HL-60 (cell line): ENCODE data around the gene EGFL7.

Source experiments
- DNase-seq, 2 experiments: peaks; one replicate each; pipeline ENCODE4 v3.0.0-alpha.2; 2010 to 2020; ENCODE audit warnings: low read depth in 1 of 2, low spot score in 1 of 2
- H3K27ac ChIP-seq: fragments of 250-450 bp; sonication (Bioruptor Pico); replicated peaks from 2 replicates; pipeline ENCODE4 v1.5.1; 2020; ENCODE audit warnings: mild to moderate bottlenecking, moderate library complexity
- H3K27me3 ChIP-seq: fragments of 250-450 bp; sonication (Bioruptor Pico); 2 replicates; pipeline ENCODE4 v1.5.1; 2021; ENCODE audit warnings: mild to moderate bottlenecking, moderate library complexity; ENCODE audit not compliant: insufficient read depth, poor library complexity, severe bottlenecking
- H3K4me3 ChIP-seq: replicated peaks from 2 replicates; pipeline ENCODE4 v1.5.1; 2011; ENCODE audit warnings: mild to moderate bottlenecking, control low read depth, low read length; ENCODE audit not compliant: insufficient read depth
- CTCF ChIP-seq: IDR thresholded peaks from one replicate; pipeline ENCODE4 v1.5.1; 2011; ENCODE audit warnings: low read length, control low read depth, inconsistent platforms; ENCODE audit not compliant: insufficient read depth
- GABPA ChIP-seq: IDR thresholded peaks from 2 replicates; pipeline ENCODE4 v1.6.1; 2012; ENCODE audit warnings: low read depth
- POLR2AphosphoS5 ChIP-seq: IDR thresholded peaks from 2 replicates; pipeline ENCODE4 v1.6.1; 2012; ENCODE audit warnings: low read depth
- REST ChIP-seq: IDR thresholded peaks from 2 replicates; pipeline ENCODE4 v1.6.1; 2012; ENCODE audit warnings: low read depth; ENCODE audit not compliant: insufficient replicate concordance
- SPI1 ChIP-seq: IDR thresholded peaks from 2 replicates; pipeline ENCODE4 v1.6.1; 2012; ENCODE audit warnings: low read depth, mild to moderate bottlenecking, borderline replicate concordance
- long read RNA-seq: library from polyadenylated mRNA; unstranded; transcript quantifications from one replicate; pipeline ENCODE4 v2.0.0, GENCODE V29; 2020

The EGFL7 gene
- long read RNA-seq, transcript EGFL7-202 (9 exons, 1,282 nt): major isoform, 41 of 68 reads
- long read RNA-seq, partial matches to known transcripts: 19 of 68 reads
- long read RNA-seq, other reads (novel, unspliced or antisense): 8 of 68 reads

GRCh38 chr9:136662656-136663581 lies at the start of gene EGFL7:
EGFL7 (plus strand) TSS chr9:136662916; CDS start chr9:136668283, 5,367 bp downstream.
- Histone ChIP-seq H3K27me3 (peaks cover 37% of the 10 kb centered on the region), H3K4me3 (no peak within 1 kb of the TSS), H3K27ac (no peak within 1 kb of the TSS)
- TF ChIP-seq REST: no peak
- TF ChIP-seq SPI1: no peak
- TF ChIP-seq POLR2AphosphoS5: no peak
- TF ChIP-seq CTCF: no peak
- TF ChIP-seq GABPA: no peak
- DNase-seq: no peak

- no peak overlapping the region for H3K27ac ChIP-seq
- no peak for TF ChIP-seq GABPA
- TF ChIP-seq POLR2AphosphoS5: no peak
- TF ChIP-seq SPI1: no peak
- no peak for TF ChIP-seq CTCF
- TF ChIP-seq REST: no peak
Observed at GRCh38 chr9:136613824-136614371, 48.8 kb upstream of the EGFL7 start.

GRCh38 chr9:136614372-136614922 lies 48.3 kb upstream of the EGFL7 start:
- Histone ChIP-seq H3K27ac (no peak overlapping the region), H3K4me3 (no peak overlapping the region), H3K27me3 (no peaks in the 10 kb centered on the region)
- TF ChIP-seq SPI1 (no peak), POLR2AphosphoS5 (no peak), CTCF (no peak), GABPA (no peak), REST (no peak)
- no peak for DNase-seq

More at GRCh38 chr9:136613824-136614371, 48.8 kb upstream of the EGFL7 start:
- DNase-seq: no peak
- H3K4me3 ChIP-seq: no peak overlapping the region
- no peaks in the 10 kb centered on the region for H3K27me3 ChIP-seq
